Adrenal gland (tissue), 12 donors: ENCODE measurements around the gene C17orf50. TPM values are rescaled to one million over a fixed set of nuclear protein-coding genes. Genes with fewer than 3 reads are reported as not detected.

Experiments used
- DNase-seq, 7 donors: peaks; one replicate each; pipeline ENCODE4 v3.0.0-alpha.2; 2019 to 2020
- H3K27ac ChIP-seq, 5 donors: fragments of 200-600 bp; sonication (generic) in 4 of 5; 1 replicate in 3 of 5; 2 replicates in 2 of 5; pipeline versions ENCODE4 v1.5.1 to v1.8.0; 2016 to 2020; ENCODE audit warnings: mild to moderate bottlenecking in 1 of 5
- H3K27me3 ChIP-seq: fragments of 200-600 bp; 2 replicates; pipeline ENCODE4 v1.8.0; 2021
- H3K36me3 ChIP-seq, 2 donors: fragments of 200-600 bp; replicated peaks in 1 of 2; 1 replicate in 1 of 2; 2 replicates in 1 of 2; pipeline versions ENCODE4 v1.5.1 to v1.8.0; 2018 to 2022
- H3K4me1 ChIP-seq, 2 donors: fragments of 200-600 bp; replicated peaks in 1 of 2; 1 replicate in 1 of 2; 2 replicates in 1 of 2; pipeline versions ENCODE4 v1.5.1 to v1.8.0; 2018 to 2021
- H3K4me3 ChIP-seq, 4 donors: fragments of 200-600 bp; sonication (generic) in 3 of 4; one replicate each; pipeline ENCODE4 v1.5.1; 2016 to 2018
- H3K9me3 ChIP-seq, 3 donors: fragments of 200-600 bp; sonication (generic) in 1 of 3; replicated peaks in 1 of 3; 1 replicate in 2 of 3; 2 replicates in 1 of 3; pipeline versions ENCODE4 v1.5.1 to v1.8.0; 2016 to 2021
- CTCF ChIP-seq, 6 experiments: fragments of 450-650 bp in 4 of 6; fragments of 200-600 bp in 2 of 6; sonication (generic) in 1 of 6; IDR thresholded peaks; 1 replicate in 5 of 6; 2 replicates in 1 of 6; pipeline versions ENCODE4 v1.5.1 to v1.8.0; 2016 to 2021; ENCODE audit warnings: antibody characterized with exemption in 6 of 6, mild to moderate bottlenecking in 2 of 6, moderate library complexity in 1 of 6
- POLR2A ChIP-seq, 2 donors: fragments of 450-650 bp; IDR thresholded peaks; one replicate each; pipeline ENCODE4 v1.6.1; 2017; ENCODE audit warnings: antibody characterized with exemption in 2 of 2, mild to moderate bottlenecking in 2 of 2, moderate library complexity in 1 of 2
- WGBS, 4 donors: extraction: QIAGEN DNeasy Blood & Tissue Kit in 2 of 4; methylation state at CpG; one replicate each; pipeline versions ENCODE4 v1.1.5 to v1.1.7; 2013 to 2017; 5-methylcytosine and 5-hydroxymethylcytosine counted together
- intact Hi-C, 2 donors: fragments of 100-400 bp; cut with DNase I; formaldehyde crosslinking; loops; one replicate each; pipeline versions ENCODE4 v1.14.1 to v1.15.0; 2022 to 2023
- polyA plus RNA-seq, 3 donors: library from polyadenylated mRNA; stranded (reverse); fragments of 200-250 nt in 2 of 3; fragments of 350-450 nt in 1 of 3; fragmentation: Illumina TruSeq in 1 of 3; extraction: RNeasy Lipid Tissue Mini Kit (QIAGEN cat#74804) in 1 of 3; gene quantifications; one replicate each; pipeline ENCODE4 v1.2.3, GENCODE V29; 2013 to 2014
- total RNA-seq, 9 donors: library from RNA; depleted of rRNA in 4 of 9; stranded (reverse); fragments of >200 nt in 4 of 9; fragments of 120-200 nt in 1 of 9; fragmentation: NEBNext Ultra II Directional in 1 of 9; extraction: Animal tissue kit (Norgen Biotek cat#: 25700) in 1 of 9; gene quantifications; one replicate each; pipeline versions ENCODE4 v1.1.0 to v1.2.4, GENCODE V29; 2013 to 2023
- donor health status: healthy with polysubstance abuse.
- donor health status: Bipolar disorder and iron deficiency.
- donor health status: DM: yes; HTN: yes; CAD: no.
- donor health status: DM: no; HTN: no; CAD: no.
- donor health status: DM: no; HTN: no; CAD: no.
- donor health status: DM: yes; HTN: yes; CAD: no.

C17orf50 gene
- total and polyA plus RNA-seq, 12 donors: 0.07 to 0.83 (median 0.18) TPM; not detected in 8

- 80 to 89% (median 85%) methylated on average over 3 of the region's 3 CpGs for WGBS, 4 donors
- no peak for TF ChIP-seq POLR2A (IDR thresholded peaks at IDR 0.05)
- TF ChIP-seq CTCF (IDR thresholded peaks at IDR 0.05): no peak
- no peaks in the 10 kb centered on the region for H3K9me3 ChIP-seq
- H3K4me1 ChIP-seq: peaks cover 5 to 13% of the 10 kb centered on the region in 2 donors
- DNase-seq: peak in 1 of 7 donors; percentile 24
- intact Hi-C loops: no loop called here
- no peak overlapping the region for H3K4me3 ChIP-seq
- H3K36me3 ChIP-seq: no peaks in the 10 kb centered on the region
- H3K27ac ChIP-seq: no peak overlapping the region
- H3K27me3 ChIP-seq: no peaks in the 10 kb centered on the region
Measured at GRCh38 chr17:35793257-35793656, 32.6 kb downstream of the C17orf50 start.

- H3K4me1 ChIP-seq: peaks cover 5 to 21% of the 10 kb centered on the region in 2 donors
- peak in 5 of 7 donors; percentile 30 to 50 (median 37) for DNase-seq
- 1 to 3% (median 1%) methylated on average over 5 to 89 of the region's 89 CpGs; no CpG with 5 or more reads in 1 of the 4 donors for WGBS, 4 donors
- intact Hi-C loops: no loop called here
- H3K4me3 ChIP-seq: peak within 1 kb of the TSS in 2 of 4 donors; percentile 20 to 51
- no peaks in the 10 kb centered on the region for H3K27me3 ChIP-seq
- H3K36me3 ChIP-seq: no peaks in the 10 kb centered on the region
- TF ChIP-seq POLR2A (IDR thresholded peaks at IDR 0.05): peak in 1 of 2 donors; percentile 31
- no peak for TF ChIP-seq CTCF (IDR thresholded peaks at IDR 0.05)
- H3K9me3 ChIP-seq: no peaks in the 10 kb centered on the region
- H3K27ac ChIP-seq: peak within 1 kb of the TSS in 1 of 5 donors; percentile 31
Measured at GRCh38 chr17:35795007-35795870, 34.6 kb downstream of the C17orf50 start, which contains the start of gene MMP28. MMP28 (minus strand) TSS chr17:35795641; CDS start chr17:35795377, 264 bp downstream.

- Histone ChIP-seq H3K27ac (peak overlapping the region in 1 of 5 donors; percentile 31), H3K4me1 (peaks cover 5 to 25% of the 10 kb centered on the region in 2 donors), H3K9me3 (no peaks in the 10 kb centered on the region), H3K36me3 (no peaks in the 10 kb centered on the region), H3K27me3 (no peaks in the 10 kb centered on the region), H3K4me3 (peak overlapping the region in 1 of 4 donors; percentile 51)
- WGBS, 4 donors: 32 to 69% (median 37%) methylated on average over 3 to 8 of the region's 8 CpGs
- no peak for TF ChIP-seq POLR2A (IDR thresholded peaks at IDR 0.05)
- no peak for TF ChIP-seq CTCF (IDR thresholded peaks at IDR 0.05)
- intact Hi-C loops: no loop called here
- DNase-seq: peak in 1 of 7 donors; percentile 7
Measured at GRCh38 chr17:35795871-35796265, 35.2 kb downstream of the C17orf50 start.

- Histone ChIP-seq H3K4me1 (peaks cover 5 to 25% of the 10 kb centered on the region in 2 donors), H3K27me3 (no peaks in the 10 kb centered on the region), H3K9me3 (no peaks in the 10 kb centered on the region), H3K4me3 (no peak overlapping the region), H3K36me3 (no peaks in the 10 kb centered on the region), H3K27ac (no peak overlapping the region)
- no peak for TF ChIP-seq POLR2A (IDR thresholded peaks at IDR 0.05)
- no peak for TF ChIP-seq CTCF (IDR thresholded peaks at IDR 0.05)
- 78 to 100% (median 91%) methylated on average over 1 of the region's 1 CpG for WGBS, 4 donors
- DNase-seq: peak in 1 of 7 donors; percentile 2
- intact Hi-C loops: no loop called here
Measured at GRCh38 chr17:35796942-35797341, 36.3 kb downstream of the C17orf50 start.
